Measurements from ENCODE around the gene HLA-E.
"Not testable (repeated sequence)": the region's sequence is repeated elsewhere in the genome, so short reads cannot be mapped to it uniquely, and the experiment has no call there.

Gene HLA-E

GRCh38 chr6:30513451-30513850 is 24.1 kb downstream of the HLA-E start:
- H3K4me1 ChIP-seq (ENCODE audit: insufficient read depth, low read length) = peaks cover 15% of the 10 kb centered on the region; the same call in 1 of the 2 replicates
- no peaks in the 10 kb centered on the region for H3K9me3 ChIP-seq (ENCODE audit: insufficient read depth, low read depth, low read length)

GRCh38 chr6:30515106-30515505 is 25.8 kb downstream of the HLA-E start:
- Histone ChIP-seq H3K4me3 (ENCODE audit: low read length) (peak overlapping the region; percentile 44), H3K27ac (ENCODE audit: low read length) (peak overlapping the region; percentile 2), H3K9ac (ENCODE audit: low read depth, low read length) (peak overlapping the region; percentile 58; the same call in 1 of the 2 replicates), H3K27me3 (ENCODE audit: insufficient read depth, low read length) (no peaks in the 10 kb centered on the region), H3K9me3 (ENCODE audit: insufficient read depth, low read depth, low read length) (no peaks in the 10 kb centered on the region), H3K4me1 (ENCODE audit: insufficient read depth, low read length) (peaks cover 15% of the 10 kb centered on the region; the same call in 1 of the 2 replicates), H3K36me3 (ENCODE audit: insufficient read depth, low read depth, low read length) (no peaks in the 10 kb centered on the region)

More at GRCh38 chr6:30513451-30513850, 24.1 kb downstream of the HLA-E start:
- no peak overlapping the region for H3K4me3 ChIP-seq (ENCODE audit: low read length)
- no peak overlapping the region for H3K27ac ChIP-seq (ENCODE audit: low read length)
- no peaks in the 10 kb centered on the region for H3K36me3 ChIP-seq (ENCODE audit: insufficient read depth, low read depth, low read length)
- no peak overlapping the region for H3K9ac ChIP-seq (ENCODE audit: low read depth, low read length)
- H3K27me3 ChIP-seq (ENCODE audit: insufficient read depth, low read length) = no peaks in the 10 kb centered on the region

- Histone ChIP-seq H3K9ac (ENCODE audit: low read depth, low read length) (peak overlapping the region; percentile 72; the same call in 1 of the 2 replicates), H3K27ac (ENCODE audit: low read length) (no peak overlapping the region), H3K36me3 (ENCODE audit: insufficient read depth, low read depth, low read length) (no peaks in the 10 kb centered on the region), H3K4me1 (ENCODE audit: insufficient read depth, low read length) (peaks cover 9% of the 10 kb centered on the region; the same call in 1 of the 2 replicates), H3K4me3 (ENCODE audit: low read length) (peak overlapping the region; percentile 71), H3K27me3 (ENCODE audit: insufficient read depth, low read length) (no peaks in the 10 kb centered on the region), H3K9me3 (ENCODE audit: insufficient read depth, low read depth, low read length) (no peaks in the 10 kb centered on the region)
Observed at GRCh38 chr6:30515944-30516753, 26.8 kb downstream of the HLA-E start.

- H3K4me1 ChIP-seq (ENCODE audit: insufficient read depth, low read length); H3K9me3 ChIP-seq (ENCODE audit: insufficient read depth, low read depth, low read length); H3K27me3 ChIP-seq (ENCODE audit: insufficient read depth, low read length); H3K36me3 ChIP-seq (ENCODE audit: insufficient read depth, low read depth, low read length); H3K27ac ChIP-seq (ENCODE audit: low read length): not testable (repeated sequence)
- Histone ChIP-seq H3K9ac (ENCODE audit: low read depth, low read length) (peak overlapping the region; percentile 58; the same call in 1 of the 2 replicates), H3K4me3 (ENCODE audit: low read length) (peak overlapping the region; percentile 71)
Observed at GRCh38 chr6:30516754-30517076, 27.4 kb downstream of the HLA-E start.

GRCh38 chr6:30517767-30518504 is 28.6 kb downstream of the HLA-E start:
- H3K27ac ChIP-seq (ENCODE audit: low read length); H3K4me1 ChIP-seq (ENCODE audit: insufficient read depth, low read length); H3K27me3 ChIP-seq (ENCODE audit: insufficient read depth, low read length); H3K9me3 ChIP-seq (ENCODE audit: insufficient read depth, low read depth, low read length); H3K4me3 ChIP-seq (ENCODE audit: low read length); H3K9ac ChIP-seq (ENCODE audit: low read depth, low read length); H3K36me3 ChIP-seq (ENCODE audit: insufficient read depth, low read depth, low read length): not testable (repeated sequence)

- H3K9me3 ChIP-seq (ENCODE audit: insufficient read depth, low read depth, low read length); H3K4me1 ChIP-seq (ENCODE audit: insufficient read depth, low read length); H3K27ac ChIP-seq (ENCODE audit: low read length); H3K36me3 ChIP-seq (ENCODE audit: insufficient read depth, low read depth, low read length); H3K9ac ChIP-seq (ENCODE audit: low read depth, low read length); H3K27me3 ChIP-seq (ENCODE audit: insufficient read depth, low read length); H3K4me3 ChIP-seq (ENCODE audit: low read length): not testable (repeated sequence)
Observed at GRCh38 chr6:30518505-30519145, 29.3 kb downstream of the HLA-E start.

GRCh38 chr6:30520522-30520921 is 31.2 kb downstream of the HLA-E start:
- Histone ChIP-seq H3K4me1 (ENCODE audit: insufficient read depth, low read length) (no peaks in the 10 kb centered on the region), H3K4me3 (ENCODE audit: low read length) (no peak overlapping the region), H3K36me3 (ENCODE audit: insufficient read depth, low read depth, low read length) (no peaks in the 10 kb centered on the region), H3K27me3 (ENCODE audit: insufficient read depth, low read length) (no peaks in the 10 kb centered on the region), H3K27ac (ENCODE audit: low read length) (no peak overlapping the region), H3K9me3 (ENCODE audit: insufficient read depth, low read depth, low read length) (no peaks in the 10 kb centered on the region), H3K9ac (ENCODE audit: low read depth, low read length) (no peak overlapping the region)

- H3K9me3 ChIP-seq (ENCODE audit: insufficient read depth, low read depth, low read length); H3K4me3 ChIP-seq (ENCODE audit: low read length); H3K27me3 ChIP-seq (ENCODE audit: insufficient read depth, low read length); H3K9ac ChIP-seq (ENCODE audit: low read depth, low read length); H3K36me3 ChIP-seq (ENCODE audit: insufficient read depth, low read depth, low read length); H3K27ac ChIP-seq (ENCODE audit: low read length); H3K4me1 ChIP-seq (ENCODE audit: insufficient read depth, low read length): not testable (repeated sequence)
Observed at GRCh38 chr6:30521082-30521481, 31.8 kb downstream of the HLA-E start.

GRCh38 chr6:30521952-30522351 is 32.6 kb downstream of the HLA-E start:
- not testable (repeated sequence) for H3K4me1 ChIP-seq (ENCODE audit: insufficient read depth, low read length); H3K36me3 ChIP-seq (ENCODE audit: insufficient read depth, low read depth, low read length); H3K27ac ChIP-seq (ENCODE audit: low read length); H3K9ac ChIP-seq (ENCODE audit: low read depth, low read length); H3K4me3 ChIP-seq (ENCODE audit: low read length); H3K9me3 ChIP-seq (ENCODE audit: insufficient read depth, low read depth, low read length); H3K27me3 ChIP-seq (ENCODE audit: insufficient read depth, low read length)

- not testable (repeated sequence) for H3K9ac ChIP-seq (ENCODE audit: low read depth, low read length); H3K4me1 ChIP-seq (ENCODE audit: insufficient read depth, low read length); H3K9me3 ChIP-seq (ENCODE audit: insufficient read depth, low read depth, low read length); H3K4me3 ChIP-seq (ENCODE audit: low read length); H3K36me3 ChIP-seq (ENCODE audit: insufficient read depth, low read depth, low read length); H3K27me3 ChIP-seq (ENCODE audit: insufficient read depth, low read length); H3K27ac ChIP-seq (ENCODE audit: low read length)
Observed at GRCh38 chr6:30526444-30526843, 37.1 kb downstream of the HLA-E start.

- not testable (repeated sequence) for H3K4me1 ChIP-seq (ENCODE audit: insufficient read depth, low read length); H3K4me3 ChIP-seq (ENCODE audit: low read length); H3K9ac ChIP-seq (ENCODE audit: low read depth, low read length); H3K27ac ChIP-seq (ENCODE audit: low read length); H3K27me3 ChIP-seq (ENCODE audit: insufficient read depth, low read length); H3K9me3 ChIP-seq (ENCODE audit: insufficient read depth, low read depth, low read length); H3K36me3 ChIP-seq (ENCODE audit: insufficient read depth, low read depth, low read length)
Observed at GRCh38 chr6:30529349-30529875, 40.1 kb downstream of the HLA-E start.
